Measurements from ENCODE around the gene ECI2.

ECI2 gene

DNA sequence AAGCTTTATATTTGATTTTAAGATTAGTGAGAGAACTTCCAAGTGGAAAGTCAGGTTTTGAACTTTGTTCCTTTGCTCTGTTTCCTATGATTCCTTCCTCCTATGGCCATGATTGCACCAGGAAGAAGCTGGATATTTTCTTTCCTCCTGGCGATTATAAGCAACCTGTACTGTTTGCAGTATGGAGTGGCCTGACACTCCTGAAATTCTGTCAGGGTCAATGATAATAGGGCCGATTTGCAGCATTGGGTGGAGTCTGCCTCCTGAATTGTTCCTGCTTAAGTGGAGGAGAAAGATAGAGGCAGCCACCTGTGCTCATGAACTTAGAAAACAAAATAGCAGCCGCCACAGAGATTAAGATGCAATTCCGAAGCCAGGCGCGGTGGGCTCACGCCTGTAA, 46.7 kb downstream of the ECI2 start:
- Mint-ChIP-seq H3K36me3 (ENCODE audit: low read depth) (no peaks in the 10 kb centered on the region), H3K4me3 (no peak overlapping the region), H3K4me1 (no peaks in the 10 kb centered on the region), H3K9me3 (no peaks in the 10 kb centered on the region), H3K27ac (no peak overlapping the region), H3K27me3 (ENCODE audit: low read depth, poor library complexity) (peaks cover 5% of the 10 kb centered on the region)
- DNase-seq = no peak
- TF ChIP-seq, protein P1, sequence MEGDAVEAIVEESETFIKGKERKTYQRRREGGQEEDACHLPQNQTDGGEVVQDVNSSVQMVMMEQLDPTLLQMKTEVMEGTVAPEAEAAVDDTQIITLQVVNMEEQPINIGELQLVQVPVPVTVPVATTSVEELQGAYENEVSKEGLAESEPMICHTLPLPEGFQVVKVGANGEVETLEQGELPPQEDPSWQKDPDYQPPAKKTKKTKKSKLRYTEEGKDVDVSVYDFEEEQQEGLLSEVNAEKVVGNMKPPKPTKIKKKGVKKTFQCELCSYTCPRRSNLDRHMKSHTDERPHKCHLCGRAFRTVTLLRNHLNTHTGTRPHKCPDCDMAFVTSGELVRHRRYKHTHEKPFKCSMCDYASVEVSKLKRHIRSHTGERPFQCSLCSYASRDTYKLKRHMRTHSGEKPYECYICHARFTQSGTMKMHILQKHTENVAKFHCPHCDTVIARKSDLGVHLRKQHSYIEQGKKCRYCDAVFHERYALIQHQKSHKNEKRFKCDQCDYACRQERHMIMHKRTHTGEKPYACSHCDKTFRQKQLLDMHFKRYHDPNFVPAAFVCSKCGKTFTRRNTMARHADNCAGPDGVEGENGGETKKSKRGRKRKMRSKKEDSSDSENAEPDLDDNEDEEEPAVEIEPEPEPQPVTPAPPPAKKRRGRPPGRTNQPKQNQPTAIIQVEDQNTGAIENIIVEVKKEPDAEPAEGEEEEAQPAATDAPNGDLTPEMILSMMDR (IDR thresholded peaks at IDR 0.05) = no peak

- Mint-ChIP-seq H3K36me3 (ENCODE audit: low read depth) (no peaks in the 10 kb centered on the region), H3K4me3 (no peak overlapping the region), H3K9me3 (no peaks in the 10 kb centered on the region), H3K27me3 (ENCODE audit: low read depth, poor library complexity) (no peaks in the 10 kb centered on the region), H3K27ac (no peak overlapping the region), H3K4me1 (no peaks in the 10 kb centered on the region)
- DNase-seq = no peak
- TF ChIP-seq, protein P1 (IDR thresholded peaks at IDR 0.05) = no peak
These were observed 50.1 kb downstream of the ECI2 start for GRCh38 chr6:4085332-4085700.

- Mint-ChIP-seq H3K27me3 (ENCODE audit: low read depth, poor library complexity) (no peaks in the 10 kb centered on the region), H3K27ac (no peak overlapping the region), H3K9me3 (no peaks in the 10 kb centered on the region), H3K4me3 (no peak overlapping the region), H3K36me3 (ENCODE audit: low read depth) (no peaks in the 10 kb centered on the region), H3K4me1 (no peaks in the 10 kb centered on the region)
- no peak for DNase-seq
- TF ChIP-seq, protein P1 (IDR thresholded peaks at IDR 0.05) = no peak
These were observed 50.7 kb downstream of the ECI2 start for GRCh38 chr6:4084444-4085331.

GRCh38 chr6:4078691-4079471, 56.5 kb downstream of the ECI2 start, which contains the start of gene FAM217A:
FAM217A (minus strand) TSS chr6:4079137; CDS start chr6:4077414, 1,723 bp downstream.
- DNase-seq = no peak
- Mint-ChIP-seq H3K4me1 (no peaks in the 10 kb centered on the region), H3K9me3 (no peaks in the 10 kb centered on the region), H3K27me3 (ENCODE audit: low read depth, poor library complexity) (no peaks in the 10 kb centered on the region), H3K36me3 (ENCODE audit: low read depth) (no peaks in the 10 kb centered on the region), H3K4me3 (no peak within 1 kb of the TSS), H3K27ac (no peak within 1 kb of the TSS)
- TF ChIP-seq, protein P1 (IDR thresholded peaks at IDR 0.05) = no peak

- TF ChIP-seq, protein P1 (IDR thresholded peaks at IDR 0.05) = no peak
- no peaks in the 10 kb centered on the region for H3K4me1 Mint-ChIP-seq
- no peaks in the 10 kb centered on the region for H3K9me3 Mint-ChIP-seq
- no peaks in the 10 kb centered on the region for H3K27me3 Mint-ChIP-seq (ENCODE audit: low read depth, poor library complexity)
- H3K36me3 Mint-ChIP-seq (ENCODE audit: low read depth) = no peaks in the 10 kb centered on the region
- H3K4me3 Mint-ChIP-seq = no peak overlapping the region
- no peak overlapping the region for H3K27ac Mint-ChIP-seq
- no peak for DNase-seq
These were observed 60.7 kb downstream of the ECI2 start for GRCh38 chr6:4074478-4075235.
